Amniotic stem cell (primary cell): ENCODE results near the gene SPAG8.

Experiments
- DNase-seq: peaks from one replicate; lab custom pipeline; 2025; lab: John Stamatoyannopoulos, UW

The SPAG8 gene

GRCh38 chr9:35808433-35808832, 3.6 kb downstream of the SPAG8 start:
- DNase-seq = no peak

- no peak for DNase-seq
Measured at GRCh38 chr9:35806101-35806500, 6.0 kb downstream of the SPAG8 start.

GRCh38 chr9:35801328-35802128, 10.5 kb downstream of the SPAG8 start:
- no peak for DNase-seq

GRCh38 chr9:35800530-35800929, 11.5 kb downstream of the SPAG8 start:
- DNase-seq = no peak

- DNase-seq = peak; percentile 13
Measured at GRCh38 chr9:35798658-35799374, 13.2 kb downstream of the SPAG8 start.

DNA sequence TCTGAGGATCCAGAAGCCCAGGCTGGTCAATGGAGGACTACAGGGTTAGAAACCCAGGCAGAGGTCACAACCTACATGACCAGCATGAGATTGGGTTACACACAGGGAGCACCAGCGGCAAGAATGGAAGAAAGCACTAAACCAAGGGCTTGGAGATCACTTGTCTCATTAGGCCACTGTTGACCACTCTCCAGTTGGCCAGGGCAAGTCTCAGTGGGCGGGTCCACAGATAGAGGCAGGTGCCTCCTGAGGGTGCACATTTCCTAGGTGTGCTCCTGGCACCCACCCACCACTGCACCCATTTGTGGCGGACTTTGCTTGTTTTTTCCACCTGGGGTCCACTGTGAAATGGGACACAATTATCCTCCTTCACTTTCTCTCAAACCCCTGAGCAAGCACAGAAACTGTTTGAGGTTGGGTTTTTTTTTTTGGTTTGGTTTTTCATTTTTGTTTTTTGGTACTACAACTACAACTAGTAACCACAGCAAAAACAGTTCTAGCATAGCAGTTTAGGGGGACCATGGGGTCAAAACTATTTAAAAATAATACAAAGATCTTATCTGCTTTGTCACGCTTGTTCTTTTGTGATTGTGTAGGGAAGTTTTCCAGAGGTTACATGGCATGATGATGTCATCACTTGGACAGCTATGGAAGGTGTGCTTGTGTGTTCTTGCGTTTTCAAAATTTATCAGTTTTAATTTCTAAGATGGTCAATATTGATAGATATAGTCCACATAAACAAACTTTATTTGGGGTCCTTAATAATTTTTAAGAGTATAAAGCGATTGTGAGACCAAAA, 14.6 kb downstream of the SPAG8 start:
- DNase-seq = no peak

GRCh38 chr9:35795695-35796094, 16.4 kb downstream of the SPAG8 start:
- DNase-seq = no peak

DNA sequence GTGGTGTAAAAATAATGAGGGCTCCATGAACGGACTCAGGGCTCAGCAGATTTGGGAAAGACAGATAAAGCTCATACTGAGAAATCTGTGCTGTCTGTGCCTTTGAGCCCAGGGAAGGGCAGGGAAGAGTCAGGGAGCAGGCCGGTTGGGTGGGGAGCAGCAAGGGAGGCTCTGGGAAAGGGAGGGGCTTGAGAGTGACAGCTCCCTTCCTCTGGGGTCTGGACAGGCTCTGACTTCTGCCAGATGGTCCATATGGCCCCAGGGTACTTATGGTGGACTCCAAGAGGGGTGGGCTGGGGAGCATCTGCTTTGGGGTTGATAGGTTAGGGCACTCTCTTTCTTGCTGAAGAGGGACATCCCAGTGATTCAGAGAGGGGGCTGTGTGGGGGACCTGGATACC, 18.6 kb downstream of the SPAG8 start:
- DNase-seq = no peak

DNA sequence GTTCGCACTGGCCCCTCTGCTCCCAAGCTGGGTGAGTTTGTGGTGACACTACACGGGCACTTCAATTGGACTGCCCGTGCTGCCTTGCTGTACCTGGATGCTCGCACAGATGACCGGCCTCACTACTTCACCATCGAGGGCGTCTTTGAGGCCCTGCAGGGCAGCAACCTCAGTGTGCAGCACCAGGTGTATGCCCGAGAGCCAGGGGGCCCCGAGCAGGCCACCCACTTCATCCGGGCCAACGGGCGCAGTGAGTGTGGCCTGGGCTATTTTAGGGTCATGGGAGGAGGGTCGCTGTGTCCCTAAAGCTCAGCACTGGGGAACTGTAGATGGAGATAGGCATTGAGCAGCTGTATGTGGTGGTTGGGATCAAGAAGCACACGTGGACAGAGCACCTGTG, 19.2 kb downstream of the SPAG8 start:
- DNase-seq = no peak

- no peak for DNase-seq
Measured at GRCh38 chr9:35792024-35792813, 19.8 kb downstream of the SPAG8 start.

- peak; percentile 24 for DNase-seq
Measured at GRCh38 chr9:35791297-35791921, 20.7 kb downstream of the SPAG8 start, which contains the start of gene NPR2. NPR2 (plus strand) TSS chr9:35791591; CDS start chr9:35792409, 818 bp downstream.

DNA sequence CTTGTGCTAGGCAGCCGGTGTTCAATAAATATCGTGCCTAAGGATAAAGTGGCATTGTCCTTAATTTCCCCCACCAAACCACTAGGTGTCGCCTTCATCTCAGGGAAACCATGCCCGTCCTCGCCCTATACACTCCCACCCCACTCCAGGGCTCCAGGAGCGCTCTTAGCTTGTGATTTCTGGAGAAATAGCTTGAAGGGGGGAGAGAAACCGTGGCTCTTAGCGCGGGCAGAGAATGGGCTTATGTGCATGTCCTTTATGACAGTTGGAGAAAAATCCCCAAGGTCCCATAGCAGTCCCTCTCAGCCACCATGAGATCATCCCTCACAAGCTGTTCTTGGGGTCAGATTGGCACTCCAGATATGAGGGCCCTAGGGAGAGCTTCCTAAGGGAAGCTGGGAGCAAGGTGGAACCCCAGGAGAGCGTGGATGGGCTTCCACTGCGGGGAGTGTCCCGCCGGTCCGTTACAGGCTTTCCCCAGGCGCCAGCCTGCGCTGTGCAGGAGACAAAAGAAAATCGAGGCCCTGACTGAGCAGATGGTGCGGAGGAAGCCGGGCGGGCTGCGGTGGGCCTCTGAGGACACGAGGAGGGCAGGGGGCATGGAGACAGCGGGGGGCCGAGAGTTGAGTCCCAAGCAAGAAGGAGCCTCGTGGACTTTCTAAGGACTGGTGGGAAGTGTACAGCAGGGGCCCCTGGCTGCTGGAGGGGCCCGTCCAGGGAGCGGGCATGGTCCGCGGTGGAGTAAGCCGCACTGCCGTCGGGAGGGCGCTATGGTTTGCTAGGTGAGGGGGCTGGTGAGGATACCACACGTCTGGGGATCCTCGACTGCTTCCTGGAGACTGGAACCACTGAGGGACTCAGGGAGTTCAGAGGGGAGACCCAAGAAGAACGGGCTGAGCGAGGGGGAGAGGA, 21.4 kb downstream of the SPAG8 start:
- peak; percentile 59 for DNase-seq

DNA sequence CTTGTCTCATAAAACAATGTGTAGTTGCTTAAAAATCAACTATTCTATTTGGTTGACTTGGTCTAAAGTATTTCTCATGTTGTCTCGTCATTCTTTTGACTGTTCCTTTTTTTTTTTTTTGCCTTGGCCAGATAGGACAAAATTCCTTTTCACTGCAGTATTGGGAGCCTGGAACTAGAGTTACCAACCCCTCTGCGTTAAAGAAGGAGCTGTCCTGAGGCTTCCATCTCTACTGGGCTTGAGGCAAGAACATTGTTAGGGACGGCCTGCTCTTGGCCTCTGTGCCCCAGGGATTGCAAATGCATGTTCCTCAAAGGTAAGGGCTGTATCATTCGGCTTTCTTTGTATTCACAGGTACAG, 22.1 kb downstream of the SPAG8 start:
- no peak for DNase-seq

GRCh38 chr9:35789541-35789940, 22.5 kb downstream of the SPAG8 start:
- DNase-seq = no peak

DNA sequence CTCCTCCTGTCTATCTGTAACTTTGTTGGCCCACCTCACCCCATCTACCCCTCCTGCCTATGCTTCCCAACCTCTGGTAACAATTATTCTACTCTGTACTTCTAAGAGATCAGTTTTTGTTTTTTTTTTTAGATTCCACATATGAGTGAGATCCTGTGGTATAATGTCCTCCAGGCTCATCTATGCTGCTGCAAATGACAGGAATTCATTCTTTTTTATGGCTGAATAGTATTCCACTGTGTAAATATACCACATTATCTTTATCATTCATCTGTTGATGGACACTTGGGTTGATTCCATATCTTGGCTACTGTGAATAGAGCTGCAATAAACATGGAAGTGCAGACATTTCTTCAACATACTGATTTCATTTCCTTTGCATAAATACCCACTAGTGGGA, 28.6 kb downstream of the SPAG8 start:
- no peak for DNase-seq

GRCh38 chr9:35781066-35781465, 31.0 kb downstream of the SPAG8 start:
- DNase-seq = no peak

GRCh38 chr9:35778496-35778895, 33.6 kb downstream of the SPAG8 start:
- DNase-seq = no peak

DNA sequence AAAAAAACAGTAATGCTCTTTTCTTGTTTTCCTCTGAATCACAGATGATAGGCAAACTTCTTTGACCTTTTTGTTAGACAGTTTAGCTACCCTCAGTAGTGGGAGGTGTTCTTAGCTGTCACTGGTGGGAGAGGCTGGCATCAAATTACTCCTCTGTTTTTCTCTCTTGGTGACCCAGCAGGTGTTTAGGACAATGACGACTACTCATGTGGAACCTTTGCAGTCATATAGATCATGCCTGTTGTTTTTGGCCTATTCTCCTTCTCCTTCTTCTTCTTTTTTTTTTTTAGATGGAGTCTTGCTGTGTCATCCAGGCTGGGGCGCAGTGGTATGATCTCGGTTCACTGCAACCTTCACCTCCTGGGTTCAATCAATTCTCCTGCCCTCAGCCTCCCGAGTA, 36.0 kb downstream of the SPAG8 start:
- DNase-seq = no peak

DNA sequence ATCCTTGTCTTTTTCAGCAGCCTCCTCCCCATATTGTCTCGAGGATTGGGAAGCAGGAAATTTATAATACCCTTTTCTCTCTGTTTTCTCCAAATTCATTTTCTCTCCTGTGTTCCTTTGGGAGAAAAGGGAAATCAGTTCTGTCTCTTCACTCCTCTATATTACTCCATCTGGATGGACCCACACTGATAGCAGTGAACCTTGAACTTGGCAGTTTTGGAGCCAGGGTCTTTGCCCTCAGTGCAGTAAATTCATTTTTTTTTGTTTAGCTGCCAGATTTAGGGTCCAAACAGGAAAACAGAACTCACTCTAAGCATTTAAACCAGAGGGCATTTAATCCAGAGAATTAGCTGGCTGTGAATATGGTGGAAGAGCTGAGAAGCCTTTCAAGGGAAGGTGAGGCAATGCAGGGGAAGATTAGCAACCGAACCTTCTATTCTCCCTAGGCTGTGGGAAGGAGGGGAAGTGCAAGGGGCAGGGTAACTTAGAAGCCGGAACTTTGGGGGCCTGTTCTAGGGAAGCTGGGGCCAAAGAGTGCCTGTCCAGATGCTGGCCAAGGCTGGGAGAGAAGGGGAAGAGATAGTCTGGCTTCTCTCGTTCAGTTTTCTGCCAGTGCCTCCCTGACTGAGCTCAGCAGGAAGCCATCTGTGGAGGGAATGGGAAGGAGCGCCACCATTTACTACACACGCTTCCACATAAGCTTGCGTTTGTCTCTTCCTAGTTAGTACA, 37.0 kb downstream of the SPAG8 start:
- no peak for DNase-seq

GRCh38 chr9:35771943-35772342, 40.1 kb downstream of the SPAG8 start:
- DNase-seq = no peak
